ENCODE measurements around the gene DYRK4.

GRCh38 chr12:4580281-4580688 lies 18.3 kb downstream of the DYRK4 start:
- TF ChIP-seq CTCF (IDR thresholded peaks at IDR 0.05) (no peak), POLR2AphosphoS5 (IDR thresholded peaks at IDR 0.05; ENCODE audit: low read depth, low read length) (no peak), TCF7L2 (IDR thresholded peaks at IDR 0.05; ENCODE audit: low read depth, low read length) (no peak)

All from Panc1 (cell line).